Amniotic stem cell (primary cell): ENCODE data around the gene DCANP1.

Source experiments
- DNase-seq: peaks from one replicate; lab custom pipeline; 2025; lab: John Stamatoyannopoulos, UW

The DCANP1 gene

GRCh38 chr5:135456238-135457099, 9.3 kb upstream of the DCANP1 start:
- DNase-seq, result peak; percentile 68

DNA sequence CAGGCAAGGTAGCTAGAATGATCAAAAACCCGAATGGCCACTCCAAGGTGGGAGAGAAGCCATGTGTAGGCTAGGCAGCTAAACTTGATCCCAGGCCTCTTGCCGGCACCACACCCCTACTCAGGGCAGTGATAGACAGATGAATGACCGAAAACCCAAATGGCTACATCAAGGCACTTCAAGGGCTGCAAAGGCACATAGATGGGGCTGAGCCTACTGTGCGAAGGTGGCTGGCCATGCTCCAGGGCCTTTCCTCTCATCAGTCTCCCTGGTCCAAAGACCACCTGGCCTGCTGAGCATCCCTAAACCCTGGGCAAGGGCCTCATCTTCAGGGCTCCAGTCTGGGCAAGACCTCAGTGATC, 8.7 kb upstream of the DCANP1 start:
- DNase-seq, result no peak

- DNase-seq, result no peak
Observed at GRCh38 chr5:135454946-135455345, 7.8 kb upstream of the DCANP1 start.

DNA sequence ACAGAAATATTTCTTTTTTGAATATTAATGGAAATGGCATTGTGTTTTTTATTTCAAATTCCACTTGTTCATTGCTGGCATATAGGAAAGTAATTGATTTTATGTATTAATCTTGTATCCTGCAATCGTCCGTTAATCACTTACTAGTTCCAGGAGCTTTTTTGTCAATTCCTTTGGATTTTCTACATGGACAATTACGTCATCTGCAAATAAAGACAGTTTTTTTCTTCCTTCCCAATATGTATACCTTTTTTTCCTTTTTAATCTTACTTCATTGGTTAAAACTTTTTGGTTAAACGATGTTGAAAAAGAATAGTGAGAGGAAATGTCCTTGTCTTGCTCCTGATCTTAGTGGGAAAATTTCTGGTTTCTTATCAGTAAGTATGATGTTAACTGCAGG, 6.5 kb upstream of the DCANP1 start:
- no peak for DNase-seq

DNA sequence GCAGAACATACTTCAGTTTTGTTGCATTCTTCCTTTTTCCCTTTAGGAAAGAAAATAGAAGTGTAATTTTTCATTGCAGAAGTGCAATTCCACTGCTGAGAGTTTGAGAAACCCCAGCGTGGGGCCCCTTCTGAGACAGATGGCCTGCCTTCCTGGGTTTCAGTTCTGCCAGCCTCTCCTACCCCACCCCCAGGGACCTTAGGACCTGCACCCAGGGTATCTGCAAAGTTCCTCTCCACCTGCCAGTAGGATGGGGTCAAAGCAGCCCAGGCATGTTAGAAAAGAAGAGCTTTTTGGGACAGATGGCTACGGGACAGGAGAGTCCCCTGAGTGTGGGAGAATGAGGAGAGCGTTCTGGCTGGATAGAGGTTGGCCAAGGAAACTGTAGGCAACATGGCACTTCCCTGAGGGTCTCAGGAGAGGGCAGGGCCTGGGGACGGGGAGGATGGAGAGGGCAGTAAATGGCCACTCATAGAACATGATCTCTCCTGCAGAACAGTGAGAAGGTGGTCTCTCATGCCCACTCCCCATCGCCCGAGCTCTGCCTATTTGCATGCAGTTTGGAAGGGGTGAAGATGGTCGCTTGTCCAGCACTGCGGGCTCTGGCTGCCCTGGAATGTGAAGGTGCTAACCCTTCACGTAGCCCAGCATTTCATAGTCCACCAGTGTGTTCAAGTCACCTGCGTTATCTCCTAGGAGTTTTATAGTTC, 5.3 kb upstream of the DCANP1 start, which contains the start of gene TIFAB:
TIFAB (minus strand) TSS at position 31 of the 710 bp plus-strand sequence. CDS start 2,412 bp downstream, outside the sequence.
- no peak for DNase-seq

GRCh38 chr5:135451581-135452320, 4.6 kb upstream of the DCANP1 start:
- DNase-seq, result no peak

GRCh38 chr5:135450952-135451351, 3.8 kb upstream of the DCANP1 start:
- DNase-seq, result no peak

DNA sequence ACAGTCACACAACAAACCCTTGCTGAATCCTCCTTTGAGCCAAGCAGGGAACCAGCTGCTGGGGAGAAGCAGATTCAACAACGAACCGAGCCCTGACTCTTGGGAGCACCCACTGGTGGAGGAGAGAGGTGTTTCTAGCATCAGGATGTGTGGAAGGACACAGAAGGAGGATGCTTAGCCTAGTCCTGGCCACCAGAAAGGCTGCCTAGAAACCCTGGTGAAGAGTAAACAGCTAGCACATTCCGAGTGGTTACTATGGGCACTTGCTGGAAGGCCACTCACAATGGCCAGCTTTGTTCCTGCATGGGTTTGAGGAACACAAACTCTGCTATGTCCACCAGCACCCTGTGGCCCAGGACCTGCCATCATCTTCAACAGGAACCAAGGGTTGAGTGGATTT, 3.2 kb upstream of the DCANP1 start:
- DNase-seq, result no peak

GRCh38 chr5:135449644-135450043, 2.5 kb upstream of the DCANP1 start:
- DNase-seq, result no peak

GRCh38 chr5:135448791-135449507, 1.8 kb upstream of the DCANP1 start:
- DNase-seq, result no peak

GRCh38 chr5:135448071-135448739, 1.1 kb upstream of the DCANP1 start:
- no peak for DNase-seq

- no peak for DNase-seq
Observed at GRCh38 chr5:135446615-135447014, 533 bp downstream of the DCANP1 start.

DNA sequence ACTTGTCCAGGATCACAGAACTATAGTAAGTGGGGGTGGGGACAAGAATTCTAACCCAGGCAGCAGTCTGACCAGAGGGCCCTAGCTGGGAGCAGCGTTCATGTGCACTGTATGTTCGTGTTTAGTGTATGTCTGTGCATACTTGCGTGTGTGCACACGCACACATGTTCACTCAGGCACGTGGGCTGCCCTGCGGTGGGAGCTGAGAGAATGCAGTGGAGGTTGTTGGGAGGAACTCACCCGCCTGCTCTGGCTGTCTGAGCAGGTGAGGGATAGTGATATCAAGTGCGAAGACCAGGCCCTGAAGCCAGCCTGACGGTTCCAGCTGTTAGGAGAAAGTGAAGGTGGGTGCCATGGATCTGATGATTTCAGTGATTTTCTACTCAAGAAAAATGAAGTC, 942 bp downstream of the DCANP1 start:
- DNase-seq, result no peak

GRCh38 chr5:135445306-135445985, 1.7 kb downstream of the DCANP1 start:
- no peak for DNase-seq

DNA sequence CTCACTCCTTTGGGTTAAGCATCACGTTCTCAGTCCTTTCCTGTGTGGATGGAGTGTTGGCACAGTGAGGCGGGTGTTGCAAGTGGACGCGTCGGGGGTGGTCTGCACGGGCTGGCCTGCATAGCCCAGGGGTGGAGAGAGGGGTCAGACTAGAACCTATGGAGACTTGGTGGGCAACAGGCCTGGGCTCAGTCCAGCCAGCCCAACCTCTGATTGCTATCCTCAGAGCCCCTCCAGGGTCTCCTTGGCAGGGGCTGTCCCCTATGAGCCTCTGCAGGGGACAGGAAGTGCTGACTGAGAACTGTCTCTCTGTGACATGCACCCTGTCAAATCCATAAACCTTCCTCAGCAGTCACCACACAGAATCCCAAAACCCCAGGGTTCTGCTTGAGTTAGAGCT, 2.3 kb downstream of the DCANP1 start:
- no peak for DNase-seq

GRCh38 chr5:135444360-135444759, 2.8 kb downstream of the DCANP1 start:
- no peak for DNase-seq

GRCh38 chr5:135443161-135443960, 3.8 kb downstream of the DCANP1 start:
- no peak for DNase-seq

- no peak for DNase-seq
Observed at GRCh38 chr5:135442431-135443160, 4.6 kb downstream of the DCANP1 start.

DNA sequence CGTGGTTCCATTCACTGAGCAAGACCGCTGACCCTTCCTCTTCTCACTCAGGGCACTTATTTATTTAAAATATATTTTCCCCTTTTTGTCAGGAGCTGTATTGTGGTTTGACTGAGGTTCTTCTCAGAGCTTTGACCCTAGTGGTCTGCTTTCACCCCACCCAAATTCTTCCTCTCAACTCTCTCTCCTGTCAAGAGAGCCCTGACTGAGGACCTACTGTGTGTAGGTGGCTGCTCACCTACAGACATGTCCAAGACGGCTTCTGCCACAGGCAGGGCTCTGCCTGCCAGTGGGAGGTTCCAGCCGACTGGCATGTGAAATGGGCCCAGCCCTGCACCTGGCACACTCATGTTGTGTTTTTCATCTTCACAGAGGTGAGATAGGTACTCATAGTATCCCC, 5.2 kb downstream of the DCANP1 start:
- DNase-seq, result no peak
